NCI-H1436 (cell line): ENCODE data around the gene PRRT3.
"Not testable (repeated sequence)": the region's sequence is repeated elsewhere in the genome, so short reads cannot be mapped to it uniquely, and the experiment has no call there.

Experiments used
- DNase-seq: peaks from one replicate; lab custom pipeline; 2025; lab: John Stamatoyannopoulos, UW

PRRT3 gene

DNA sequence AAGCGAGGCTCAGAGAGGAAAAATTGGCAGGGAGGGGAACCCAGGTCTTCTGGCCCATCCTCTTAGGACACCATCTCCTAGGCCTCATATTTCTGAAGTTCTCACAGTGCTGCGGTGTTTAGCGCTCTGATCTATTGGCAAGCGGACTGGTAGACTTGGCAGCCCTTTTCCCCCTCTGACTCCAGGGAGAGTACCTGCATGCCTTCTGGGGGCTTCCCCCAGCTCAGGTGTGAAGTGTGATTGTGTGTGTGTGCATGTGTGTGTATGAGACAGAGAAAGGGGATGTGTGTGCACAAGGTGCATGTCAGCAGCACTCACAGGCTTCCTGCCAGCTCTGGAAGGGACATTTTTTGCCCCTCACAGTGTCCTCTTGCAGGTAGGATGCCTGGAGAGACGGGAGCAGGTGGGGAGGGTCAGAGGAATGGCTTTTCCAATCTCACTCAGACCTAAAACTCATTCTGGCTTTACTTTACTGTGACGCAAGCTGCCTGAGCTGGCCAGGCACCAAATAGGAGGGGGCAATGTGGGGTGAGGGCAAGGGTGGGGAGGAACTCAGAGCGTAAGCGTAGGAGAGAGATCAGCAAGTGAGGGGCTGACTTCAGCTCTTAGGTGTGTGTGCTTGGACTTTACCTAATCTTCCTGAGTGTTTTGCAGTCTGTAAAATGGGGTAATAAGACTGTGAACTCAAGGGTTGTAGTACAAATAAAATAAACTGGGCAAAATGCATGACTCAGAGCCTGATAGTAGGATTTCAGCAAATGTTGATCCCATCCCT lies 53.6 kb downstream of the PRRT3 start:
- no peak for DNase-seq

DNA sequence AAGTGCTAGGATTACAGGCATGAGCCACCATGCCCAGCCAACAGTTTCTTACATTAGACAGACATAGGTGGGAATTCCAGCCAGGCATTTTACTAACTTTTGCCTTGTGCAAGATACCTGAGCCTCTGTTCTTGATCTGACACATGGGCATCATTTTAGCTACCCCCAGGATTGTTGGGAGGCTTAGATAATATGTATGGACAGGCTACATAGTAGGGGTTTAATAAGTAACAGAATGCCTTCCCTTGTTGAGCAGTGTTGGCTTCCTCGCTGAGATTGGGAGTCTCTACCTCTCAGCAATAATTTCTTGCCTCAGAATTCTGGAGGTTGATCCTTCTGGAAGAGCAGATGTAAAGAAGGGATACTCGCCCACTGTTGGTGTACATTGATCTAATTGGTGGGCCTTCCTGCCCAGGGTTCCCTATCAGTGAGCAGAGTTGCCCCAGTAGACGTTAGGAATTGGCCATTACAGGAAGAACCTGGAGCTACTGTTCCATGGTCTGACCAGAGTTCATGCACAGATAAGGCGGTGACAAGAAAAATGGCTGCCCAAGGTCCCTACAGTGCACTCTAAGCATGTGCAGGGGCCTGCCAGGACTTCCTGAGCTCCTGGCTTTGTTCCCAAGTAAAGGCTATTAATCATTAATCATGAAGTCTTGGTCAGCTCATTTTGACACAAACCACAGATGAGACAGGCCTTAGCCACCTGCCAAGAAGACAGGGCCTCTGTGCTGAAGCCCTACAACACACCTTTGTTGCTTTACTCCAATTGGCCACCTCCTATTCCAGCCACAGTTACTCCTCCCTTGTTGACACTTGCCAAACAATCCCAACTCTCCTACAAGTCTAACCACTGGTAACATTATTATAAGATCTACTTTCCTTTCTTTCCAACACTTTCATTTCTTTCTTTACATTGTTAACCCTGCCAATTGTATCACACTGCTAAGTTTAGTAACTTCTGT lies 54.5 kb downstream of the PRRT3 start:
- DNase-seq: no peak

DNA sequence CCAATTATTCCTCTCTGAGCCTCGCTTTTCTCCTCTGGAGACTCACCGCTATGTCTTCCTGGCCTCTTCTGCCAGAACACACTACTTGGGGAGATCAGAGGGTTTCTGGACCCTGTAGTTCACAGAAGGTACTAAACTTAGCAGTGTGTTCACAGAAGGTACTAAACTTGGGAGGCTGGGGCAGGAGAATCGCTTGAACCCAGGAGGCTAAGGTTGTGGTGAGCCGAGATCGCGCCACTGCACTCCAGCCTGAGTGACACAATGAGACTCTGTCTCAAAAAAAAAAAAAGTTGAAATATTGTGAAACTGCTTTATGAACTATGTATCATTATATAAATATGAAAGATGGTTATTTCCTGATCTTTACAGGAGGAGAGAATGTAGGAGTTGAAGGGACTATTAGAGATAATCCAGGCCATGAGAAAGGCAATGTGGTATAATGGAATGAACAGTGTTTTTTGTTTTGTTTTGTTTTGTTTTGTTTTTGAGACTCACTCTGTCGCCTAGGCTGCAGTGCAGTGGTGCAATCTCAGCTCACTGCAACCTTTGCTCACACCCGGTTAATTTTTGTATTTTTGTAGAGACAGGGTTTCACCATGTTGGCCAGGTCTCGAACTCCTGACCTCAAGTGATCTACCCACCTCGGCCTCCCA lies 55.3 kb downstream of the PRRT3 start:
- not testable (repeated sequence) for DNase-seq

DNA sequence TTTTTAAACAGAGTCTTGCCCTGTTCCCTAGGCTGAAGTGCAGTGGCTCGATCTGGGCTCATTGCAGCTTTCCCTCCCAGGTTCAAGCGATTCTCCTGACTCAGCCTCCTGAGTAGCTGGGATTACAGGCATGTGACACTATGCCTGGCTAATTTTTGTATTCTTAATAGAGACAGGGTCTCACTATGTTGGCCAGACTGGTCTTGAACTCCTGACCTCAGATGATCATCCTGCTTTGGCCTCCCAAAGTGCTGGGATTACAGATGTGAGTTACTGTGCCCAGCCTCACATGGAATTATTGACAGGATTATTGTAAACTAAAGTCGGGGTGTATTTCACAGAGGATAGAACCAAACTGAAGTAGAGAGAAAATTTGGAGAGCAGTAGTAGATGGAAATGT lies 56.5 kb downstream of the PRRT3 start:
- not testable (repeated sequence) for DNase-seq
